EH (cell line): Measurements from ENCODE around the gene TMEM50B.
"Not testable (repeated sequence)": the region's sequence is repeated elsewhere in the genome, so short reads cannot be mapped to it uniquely, and the experiment has no call there.

Experiments
- DNase-seq: peaks from one replicate; pipeline ENCODE4 v3.0.0-alpha.2; 2015; ENCODE audit warnings: low read depth

The TMEM50B gene

GRCh38 chr21:33478182-33478581 lies 1.6 kb downstream of the TMEM50B start:
- no peak for DNase-seq

DNA sequence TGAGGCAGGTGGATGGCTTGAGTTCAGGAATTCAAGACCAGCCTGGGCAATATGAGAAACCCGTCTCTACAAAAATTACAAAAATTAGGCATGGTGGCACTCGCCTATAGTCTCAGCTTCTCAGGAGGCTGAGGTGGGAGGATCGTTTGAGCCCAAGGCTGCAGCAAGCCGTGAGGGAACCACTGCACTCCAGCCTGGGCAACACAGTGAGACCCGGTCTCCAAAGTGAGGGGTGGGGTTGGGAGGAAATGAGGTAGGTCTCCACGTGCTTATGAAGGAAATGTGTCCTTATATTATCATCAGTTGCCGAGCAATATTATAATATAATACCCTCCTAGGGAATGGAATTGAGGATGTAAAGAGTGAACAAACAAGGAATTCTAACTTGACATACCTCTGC lies 2.7 kb downstream of the TMEM50B start:
- no peak for DNase-seq

GRCh38 chr21:33473344-33473743 lies 6.4 kb downstream of the TMEM50B start:
- DNase-seq: no peak

DNA sequence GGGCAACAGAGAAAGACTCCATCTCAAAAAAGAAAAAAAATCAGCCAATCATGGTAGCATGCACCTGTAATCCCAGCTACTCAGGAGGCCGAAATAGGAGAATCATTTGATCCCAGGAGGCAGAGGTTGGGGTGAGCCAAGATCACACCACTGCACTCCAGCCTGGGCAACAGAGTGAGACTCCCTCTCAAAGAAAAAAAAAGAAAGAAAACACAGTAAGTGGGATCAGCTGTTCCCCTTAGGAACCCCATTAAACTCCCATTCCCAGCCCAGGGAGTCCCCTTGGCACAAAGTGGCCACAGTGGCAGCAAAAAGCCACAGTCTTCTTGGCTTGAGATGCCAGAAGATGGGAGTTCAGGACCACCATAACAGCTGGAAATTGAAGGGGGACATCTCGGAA lies 9.1 kb downstream of the TMEM50B start:
- no peak for DNase-seq

- not testable (repeated sequence) for DNase-seq
Observed at GRCh38 chr21:33469183-33469582, 10.6 kb downstream of the TMEM50B start.

GRCh38 chr21:33461538-33462250 lies 18.1 kb downstream of the TMEM50B start:
- no peak for DNase-seq

GRCh38 chr21:33458861-33459260 lies 20.9 kb downstream of the TMEM50B start:
- peak; percentile 45 for DNase-seq

- DNase-seq: no peak
Observed at GRCh38 chr21:33455686-33456446, 23.9 kb downstream of the TMEM50B start.

DNA sequence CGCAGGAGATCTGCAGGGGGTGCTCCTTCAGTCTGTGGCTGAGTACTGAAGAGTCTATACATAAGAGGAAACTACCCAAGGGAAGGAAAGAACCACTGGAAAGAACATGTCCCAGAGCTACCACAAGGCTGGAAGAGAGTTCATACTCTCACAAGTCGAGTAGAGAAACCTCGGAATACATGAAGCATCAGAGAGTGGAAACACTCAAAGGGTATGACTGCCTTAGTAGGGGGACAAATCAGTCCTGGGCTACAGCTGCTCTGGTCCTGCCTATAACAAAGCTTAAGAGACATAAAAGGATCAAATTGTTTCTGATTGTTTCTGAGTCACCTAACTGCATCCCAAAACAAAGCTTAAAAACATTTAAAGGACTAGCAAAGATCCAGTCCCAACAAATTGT lies 27.4 kb downstream of the TMEM50B start:
- no peak for DNase-seq

DNA sequence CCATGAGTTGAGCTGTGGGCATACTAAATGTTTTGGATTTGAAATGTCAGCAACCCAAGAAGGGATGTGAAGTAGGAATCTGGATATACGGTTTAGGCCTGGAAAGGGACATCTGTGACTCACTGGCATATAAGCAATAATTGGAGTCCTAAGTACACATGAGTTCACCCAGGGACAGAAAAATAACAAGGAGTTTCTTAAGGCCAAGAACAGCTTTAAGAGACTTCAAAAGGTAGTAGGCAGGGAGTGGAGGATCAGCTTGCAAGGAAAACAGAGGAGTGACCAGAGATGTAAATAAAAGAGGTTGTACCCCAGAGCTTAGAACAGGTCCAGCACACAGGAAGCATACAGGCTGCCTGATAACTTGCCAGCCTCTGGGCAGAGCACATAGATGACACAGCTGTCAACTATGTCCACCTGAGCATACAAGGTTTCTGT lies 28.1 kb downstream of the TMEM50B start:
- peak; percentile 49 for DNase-seq

- DNase-seq: no peak
Observed at GRCh38 chr21:33449616-33450015, 30.2 kb downstream of the TMEM50B start.

- not testable (repeated sequence) for DNase-seq
Observed at GRCh38 chr21:33446620-33447019, 33.2 kb downstream of the TMEM50B start.

GRCh38 chr21:33444499-33444898 lies 35.3 kb downstream of the TMEM50B start:
- no peak for DNase-seq

- DNase-seq: no peak
Observed at GRCh38 chr21:33443194-33443593, 36.6 kb downstream of the TMEM50B start.

DNA sequence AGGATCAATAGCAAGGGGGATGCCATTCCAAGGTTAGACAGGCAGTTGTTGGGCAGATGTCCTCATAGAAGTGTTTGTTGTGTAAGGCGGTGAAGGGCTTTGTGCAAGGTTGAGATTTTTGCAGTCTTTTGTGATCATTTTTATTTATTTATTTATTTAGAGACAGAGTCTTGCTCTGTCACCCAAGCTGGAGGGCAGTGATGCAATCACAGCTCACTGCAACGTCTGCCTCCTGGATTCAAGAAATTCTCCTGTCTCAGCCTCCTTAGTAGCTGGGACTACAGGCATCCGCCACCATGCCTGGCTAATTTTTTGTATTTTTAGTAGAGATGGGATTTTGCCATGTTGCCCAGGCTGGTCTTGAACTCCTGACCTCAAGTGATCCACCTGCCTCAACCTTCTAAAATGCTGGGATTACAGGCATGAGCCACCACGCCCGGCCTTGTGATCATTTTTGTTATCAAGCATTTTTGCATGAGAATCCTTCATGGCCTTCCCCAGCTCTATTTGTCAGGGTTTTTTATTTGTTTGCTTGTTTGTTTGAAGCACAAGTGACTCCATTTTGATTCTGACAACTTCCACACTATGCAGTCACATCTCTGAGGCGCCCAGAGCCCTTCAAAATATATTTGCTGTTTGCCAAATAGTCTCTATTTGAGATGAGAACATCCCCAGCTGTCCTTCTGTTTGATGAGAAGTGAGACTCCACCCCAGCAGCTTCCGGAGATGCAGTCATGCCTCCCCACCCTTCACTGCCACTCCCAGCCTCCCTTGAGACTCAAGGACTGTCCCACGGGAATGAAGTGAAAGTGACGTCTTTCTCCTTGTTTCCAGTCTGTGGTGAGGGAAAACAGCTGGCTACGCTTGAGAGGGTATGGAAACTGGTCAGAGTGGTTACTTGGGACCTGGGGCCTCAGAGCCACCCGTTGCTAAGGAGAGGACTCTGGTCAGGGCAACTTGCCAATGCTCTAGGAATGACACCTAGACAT lies 38.0 kb downstream of the TMEM50B start:
- peak; percentile 85 for DNase-seq

DNA sequence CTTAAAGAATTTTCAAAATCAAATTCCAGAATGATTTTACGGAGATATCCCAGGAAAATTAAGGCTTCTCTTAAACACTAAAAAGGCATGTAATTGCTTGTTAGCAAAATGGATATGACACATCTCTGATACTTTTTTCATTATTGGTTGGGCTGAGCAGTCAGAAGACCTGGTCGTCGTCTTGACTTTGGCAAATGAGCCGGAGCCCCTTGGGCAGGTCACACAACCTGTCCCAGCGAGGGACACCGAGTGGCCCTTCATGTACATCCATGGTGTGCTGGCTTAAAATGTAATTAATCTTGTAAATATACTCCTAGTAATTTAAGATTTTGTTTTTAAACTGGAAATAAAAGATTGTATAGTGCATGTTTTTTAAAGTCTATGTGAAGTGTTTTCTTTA lies 42.6 kb downstream of the TMEM50B start:
- no peak for DNase-seq

- DNase-seq: peak; percentile 93
Observed at GRCh38 chr21:33434770-33435360, 44.9 kb downstream of the TMEM50B start.

- no peak for DNase-seq
Observed at GRCh38 chr21:33433425-33434114, 46.2 kb downstream of the TMEM50B start.

DNA sequence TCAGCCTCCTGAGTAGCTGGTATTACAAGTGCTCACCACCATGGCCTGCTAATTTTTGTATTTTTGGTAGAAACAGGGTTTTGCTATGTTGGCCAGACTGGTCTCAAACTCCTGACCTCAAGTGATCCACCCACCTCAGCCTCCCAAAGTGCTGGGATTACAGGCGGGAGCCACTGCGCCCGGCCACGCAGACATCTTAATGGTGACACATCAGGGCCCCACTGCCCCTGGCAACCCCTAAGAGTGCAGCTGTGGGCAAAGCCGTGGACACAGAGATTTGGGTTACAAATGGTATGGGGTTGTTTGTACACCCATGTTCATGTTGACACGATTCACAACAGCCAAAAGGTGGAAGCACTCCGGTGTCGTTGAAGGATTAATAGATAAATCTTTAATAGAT lies 46.8 kb downstream of the TMEM50B start:
- no peak for DNase-seq

DNA sequence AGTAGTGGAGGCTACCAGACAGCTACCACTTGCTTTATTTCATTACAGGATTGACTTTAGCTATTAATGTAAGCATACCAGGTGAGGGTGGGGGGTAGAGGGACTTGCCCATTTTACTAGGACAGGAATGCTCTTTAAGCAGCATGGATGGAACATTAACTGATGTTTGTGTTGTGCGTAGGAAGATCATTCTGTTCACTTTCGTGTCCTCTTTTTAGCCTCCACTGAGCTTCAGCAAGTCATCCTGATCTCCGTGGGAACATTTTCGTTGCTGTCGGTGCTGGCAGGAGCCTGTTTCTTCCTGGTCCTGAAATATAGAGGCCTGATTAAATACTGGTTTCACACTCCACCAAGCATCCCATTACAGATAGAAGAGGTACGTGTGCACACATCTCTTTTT lies 47.3 kb downstream of the TMEM50B start:
- DNase-seq: no peak

DNA sequence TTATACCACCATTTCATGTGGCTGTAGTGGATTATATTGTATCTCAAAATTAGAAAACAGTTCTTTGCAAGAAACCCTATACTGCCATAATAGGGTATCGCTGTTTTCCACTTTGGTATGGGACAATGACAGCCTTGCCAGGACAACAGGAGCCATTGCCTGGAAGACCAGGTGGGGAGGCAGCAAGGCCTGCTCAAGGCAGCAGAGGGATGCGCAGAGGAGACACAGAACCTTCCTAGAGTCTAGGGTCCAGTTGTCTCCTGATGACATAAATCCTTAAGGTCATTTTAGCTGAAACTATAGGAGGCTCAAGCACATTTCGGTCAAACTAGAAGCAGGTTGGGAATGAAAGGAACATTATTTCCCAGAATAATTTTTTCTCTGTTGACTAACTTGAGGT lies 48.9 kb downstream of the TMEM50B start:
- no peak for DNase-seq
